A673 (cell line): ENCODE measurements around the gene MAML3.

ENCODE experiments used
- EZH2 ChIP-seq: fragments of 200-600 bp; sonication (generic); IDR thresholded peaks from 2 replicates; pipeline ENCODE4 v1.6.1; 2017; ENCODE audit warnings: borderline replicate concordance, low read depth, mild to moderate bottlenecking, mixed read lengths, antibody characterized with exemption, low read length; ENCODE audit not compliant: poor library complexity, severe bottlenecking
- TF ChIP-seq, protein P1 (sequence below): fragments of 300-800, 200-600 bp; sonication (generic); conservative IDR thresholded peaks from 2 replicates; pipeline ENCODE4 v1.5.1; 2017; ENCODE audit warnings: low read depth, mild to moderate bottlenecking, antibody characterized with exemption, low read length, moderate library complexity, mixed read lengths

DNA sequence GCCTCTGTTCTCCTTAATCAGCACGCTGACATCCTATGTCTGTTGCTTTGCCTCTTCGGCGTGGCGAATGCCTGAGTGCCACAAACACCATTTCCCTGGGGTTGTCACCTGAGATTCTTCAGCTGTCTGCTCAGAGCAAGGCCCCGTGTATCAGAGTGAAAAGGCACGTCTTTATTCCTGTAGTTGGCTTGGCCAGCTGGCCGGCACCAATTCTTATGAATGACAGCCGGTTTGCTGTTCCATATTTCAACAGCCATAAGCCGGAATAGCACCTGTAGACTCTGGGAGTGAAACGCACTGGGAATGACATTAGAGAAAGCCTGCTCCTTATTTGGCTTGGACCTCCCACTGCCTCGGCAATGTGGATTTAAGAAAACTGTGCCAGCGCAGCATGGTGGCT, 399.0 kb downstream of the MAML3 start:
- no peak for TF ChIP-seq EZH2
- TF ChIP-seq, protein P1, sequence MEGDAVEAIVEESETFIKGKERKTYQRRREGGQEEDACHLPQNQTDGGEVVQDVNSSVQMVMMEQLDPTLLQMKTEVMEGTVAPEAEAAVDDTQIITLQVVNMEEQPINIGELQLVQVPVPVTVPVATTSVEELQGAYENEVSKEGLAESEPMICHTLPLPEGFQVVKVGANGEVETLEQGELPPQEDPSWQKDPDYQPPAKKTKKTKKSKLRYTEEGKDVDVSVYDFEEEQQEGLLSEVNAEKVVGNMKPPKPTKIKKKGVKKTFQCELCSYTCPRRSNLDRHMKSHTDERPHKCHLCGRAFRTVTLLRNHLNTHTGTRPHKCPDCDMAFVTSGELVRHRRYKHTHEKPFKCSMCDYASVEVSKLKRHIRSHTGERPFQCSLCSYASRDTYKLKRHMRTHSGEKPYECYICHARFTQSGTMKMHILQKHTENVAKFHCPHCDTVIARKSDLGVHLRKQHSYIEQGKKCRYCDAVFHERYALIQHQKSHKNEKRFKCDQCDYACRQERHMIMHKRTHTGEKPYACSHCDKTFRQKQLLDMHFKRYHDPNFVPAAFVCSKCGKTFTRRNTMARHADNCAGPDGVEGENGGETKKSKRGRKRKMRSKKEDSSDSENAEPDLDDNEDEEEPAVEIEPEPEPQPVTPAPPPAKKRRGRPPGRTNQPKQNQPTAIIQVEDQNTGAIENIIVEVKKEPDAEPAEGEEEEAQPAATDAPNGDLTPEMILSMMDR, result no peak
